ENCODE measurements around the gene TLE3.

TLE3 gene

GRCh38 chr15:70061696-70062270 is 35.9 kb downstream of the TLE3 start:
- TF ChIP-seq GLIS3 (CRISPR knock-in tag; IDR thresholded peaks at IDR 0.05) (no peak), SNAI2 (CRISPR knock-in tag; IDR thresholded peaks at IDR 0.05) (no peak), OSR1 (CRISPR knock-in tag; IDR thresholded peaks at IDR 0.05) (no peak), RARB (CRISPR knock-in tag; IDR thresholded peaks at IDR 0.05) (no peak)
- ATAC-seq = peak; percentile 64

GRCh38 chr15:70060993-70061305 is 36.8 kb downstream of the TLE3 start:
- no peak for ATAC-seq

DNA sequence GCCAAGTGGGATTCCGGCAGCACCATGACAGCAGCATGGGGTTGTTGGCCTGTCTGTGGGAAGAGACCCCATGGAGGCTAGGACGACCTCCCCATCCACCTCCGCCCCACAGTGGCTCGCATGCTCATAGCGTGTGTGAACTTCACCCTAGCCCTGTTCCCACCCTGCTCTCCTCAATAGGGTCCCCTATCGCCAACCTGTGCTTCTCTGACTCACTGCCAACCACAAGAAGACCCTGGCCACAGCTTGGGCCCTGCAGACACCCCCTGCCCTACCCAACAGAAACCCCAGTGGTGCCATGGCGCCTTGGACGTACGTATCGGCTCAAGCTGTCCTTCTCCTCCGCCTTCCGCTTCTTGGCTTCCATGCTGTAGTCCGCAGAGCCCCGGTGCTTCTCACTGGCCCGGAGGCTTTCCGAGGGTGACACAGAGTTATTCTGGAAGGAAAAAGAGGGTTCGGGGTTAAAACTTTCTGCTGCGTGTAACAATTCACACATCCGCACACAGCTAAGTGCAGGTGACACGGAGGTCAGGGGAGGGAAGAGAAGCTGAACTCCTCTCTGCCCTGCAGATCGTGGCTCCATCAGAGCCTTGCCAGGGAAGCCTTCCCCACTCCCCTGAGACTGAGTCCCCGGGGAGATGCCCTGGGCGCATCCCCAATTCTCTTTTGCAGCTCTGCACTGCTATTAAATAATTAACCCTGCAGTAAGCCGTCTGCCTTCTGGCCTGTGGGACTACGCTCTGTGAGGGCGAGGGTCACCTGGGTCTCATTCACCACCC is 37.3 kb downstream of the TLE3 start:
- no peak for ATAC-seq
- no peak for TF ChIP-seq CSRNP3 (CRISPR knock-in tag; IDR thresholded peaks at IDR 0.05)
- TF ChIP-seq SNAI2 (CRISPR knock-in tag; IDR thresholded peaks at IDR 0.05) = no peak
- no peak for TF ChIP-seq ESRRG (CRISPR knock-in tag; IDR thresholded peaks at IDR 0.05)
- TF ChIP-seq GLIS3 (CRISPR knock-in tag; IDR thresholded peaks at IDR 0.05) = no peak
- TF ChIP-seq ZFP3 (CRISPR knock-in tag; IDR thresholded peaks at IDR 0.05) = no peak
- no peak for TF ChIP-seq BACH2 (CRISPR knock-in tag; IDR thresholded peaks at IDR 0.05; ENCODE audit: borderline replicate concordance)
- TF ChIP-seq, protein P1, sequence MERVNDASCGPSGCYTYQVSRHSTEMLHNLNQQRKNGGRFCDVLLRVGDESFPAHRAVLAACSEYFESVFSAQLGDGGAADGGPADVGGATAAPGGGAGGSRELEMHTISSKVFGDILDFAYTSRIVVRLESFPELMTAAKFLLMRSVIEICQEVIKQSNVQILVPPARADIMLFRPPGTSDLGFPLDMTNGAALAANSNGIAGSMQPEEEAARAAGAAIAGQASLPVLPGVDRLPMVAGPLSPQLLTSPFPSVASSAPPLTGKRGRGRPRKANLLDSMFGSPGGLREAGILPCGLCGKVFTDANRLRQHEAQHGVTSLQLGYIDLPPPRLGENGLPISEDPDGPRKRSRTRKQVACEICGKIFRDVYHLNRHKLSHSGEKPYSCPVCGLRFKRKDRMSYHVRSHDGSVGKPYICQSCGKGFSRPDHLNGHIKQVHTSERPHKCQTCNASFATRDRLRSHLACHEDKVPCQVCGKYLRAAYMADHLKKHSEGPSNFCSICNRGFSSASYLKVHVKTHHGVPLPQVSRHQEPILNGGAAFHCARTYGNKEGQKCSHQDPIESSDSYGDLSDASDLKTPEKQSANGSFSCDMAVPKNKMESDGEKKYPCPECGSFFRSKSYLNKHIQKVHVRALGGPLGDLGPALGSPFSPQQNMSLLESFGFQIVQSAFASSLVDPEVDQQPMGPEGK (CRISPR knock-in tag; IDR thresholded peaks at IDR 0.05; ENCODE audit: borderline replicate concordance) = no peak
- no peak for TF ChIP-seq ZNF70 (CRISPR knock-in tag; IDR thresholded peaks at IDR 0.05)
- no peak for TF ChIP-seq PPARA (CRISPR knock-in tag; IDR thresholded peaks at IDR 0.05; ENCODE audit: borderline replicate concordance)

More at GRCh38 chr15:70060993-70061305, 36.8 kb downstream of the TLE3 start:
- TF ChIP-seq ZC3H10 (CRISPR knock-in tag; IDR thresholded peaks at IDR 0.05) = no peak
- TF ChIP-seq, protein P2, sequence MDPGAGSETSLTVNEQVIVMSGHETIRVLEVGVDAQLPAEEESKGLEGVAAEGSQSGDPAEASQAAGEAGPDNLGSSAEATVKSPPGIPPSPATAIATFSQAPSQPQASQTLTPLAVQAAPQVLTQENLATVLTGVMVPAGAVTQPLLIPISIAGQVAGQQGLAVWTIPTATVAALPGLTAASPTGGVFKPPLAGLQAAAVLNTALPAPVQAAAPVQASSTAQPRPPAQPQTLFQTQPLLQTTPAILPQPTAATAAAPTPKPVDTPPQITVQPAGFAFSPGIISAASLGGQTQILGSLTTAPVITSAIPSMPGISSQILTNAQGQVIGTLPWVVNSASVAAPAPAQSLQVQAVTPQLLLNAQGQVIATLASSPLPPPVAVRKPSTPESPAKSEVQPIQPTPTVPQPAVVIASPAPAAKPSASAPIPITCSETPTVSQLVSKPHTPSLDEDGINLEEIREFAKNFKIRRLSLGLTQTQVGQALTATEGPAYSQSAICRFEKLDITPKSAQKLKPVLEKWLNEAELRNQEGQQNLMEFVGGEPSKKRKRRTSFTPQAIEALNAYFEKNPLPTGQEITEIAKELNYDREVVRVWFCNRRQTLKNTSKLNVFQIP (CRISPR knock-in tag; IDR thresholded peaks at IDR 0.05; ENCODE audit: borderline replicate concordance, low read depth) = no peak
- no peak for TF ChIP-seq ISL1 (CRISPR knock-in tag; IDR thresholded peaks at IDR 0.05)
- no peak for TF ChIP-seq BACH2 (CRISPR knock-in tag; IDR thresholded peaks at IDR 0.05; ENCODE audit: borderline replicate concordance)
- TF ChIP-seq, protein P3, sequence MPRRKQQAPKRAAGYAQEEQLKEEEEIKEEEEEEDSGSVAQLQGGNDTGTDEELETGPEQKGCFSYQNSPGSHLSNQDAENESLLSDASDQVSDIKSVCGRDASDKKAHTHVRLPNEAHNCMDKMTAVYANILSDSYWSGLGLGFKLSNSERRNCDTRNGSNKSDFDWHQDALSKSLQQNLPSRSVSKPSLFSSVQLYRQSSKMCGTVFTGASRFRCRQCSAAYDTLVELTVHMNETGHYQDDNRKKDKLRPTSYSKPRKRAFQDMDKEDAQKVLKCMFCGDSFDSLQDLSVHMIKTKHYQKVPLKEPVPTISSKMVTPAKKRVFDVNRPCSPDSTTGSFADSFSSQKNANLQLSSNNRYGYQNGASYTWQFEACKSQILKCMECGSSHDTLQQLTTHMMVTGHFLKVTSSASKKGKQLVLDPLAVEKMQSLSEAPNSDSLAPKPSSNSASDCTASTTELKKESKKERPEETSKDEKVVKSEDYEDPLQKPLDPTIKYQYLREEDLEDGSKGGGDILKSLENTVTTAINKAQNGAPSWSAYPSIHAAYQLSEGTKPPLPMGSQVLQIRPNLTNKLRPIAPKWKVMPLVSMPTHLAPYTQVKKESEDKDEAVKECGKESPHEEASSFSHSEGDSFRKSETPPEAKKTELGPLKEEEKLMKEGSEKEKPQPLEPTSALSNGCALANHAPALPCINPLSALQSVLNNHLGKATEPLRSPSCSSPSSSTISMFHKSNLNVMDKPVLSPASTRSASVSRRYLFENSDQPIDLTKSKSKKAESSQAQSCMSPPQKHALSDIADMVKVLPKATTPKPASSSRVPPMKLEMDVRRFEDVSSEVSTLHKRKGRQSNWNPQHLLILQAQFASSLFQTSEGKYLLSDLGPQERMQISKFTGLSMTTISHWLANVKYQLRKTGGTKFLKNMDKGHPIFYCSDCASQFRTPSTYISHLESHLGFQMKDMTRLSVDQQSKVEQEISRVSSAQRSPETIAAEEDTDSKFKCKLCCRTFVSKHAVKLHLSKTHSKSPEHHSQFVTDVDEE (CRISPR knock-in tag; IDR thresholded peaks at IDR 0.05) = no peak
- TF ChIP-seq RARB (CRISPR knock-in tag; IDR thresholded peaks at IDR 0.05) = no peak
- no peak for TF ChIP-seq ESRRG (CRISPR knock-in tag; IDR thresholded peaks at IDR 0.05)
- no peak for TF ChIP-seq PPARA (CRISPR knock-in tag; IDR thresholded peaks at IDR 0.05; ENCODE audit: borderline replicate concordance)
- no peak for TF ChIP-seq GLIS3 (CRISPR knock-in tag; IDR thresholded peaks at IDR 0.05)
- TF ChIP-seq CSDC2 (CRISPR knock-in tag; IDR thresholded peaks at IDR 0.05) = no peak
- TF ChIP-seq CSRNP3 (CRISPR knock-in tag; IDR thresholded peaks at IDR 0.05) = no peak
- no peak for TF ChIP-seq SNAI2 (CRISPR knock-in tag; IDR thresholded peaks at IDR 0.05)
- TF ChIP-seq ZNF8 (CRISPR knock-in tag; IDR thresholded peaks at IDR 0.05) = no peak
- no peak for TF ChIP-seq OSR1 (CRISPR knock-in tag; IDR thresholded peaks at IDR 0.05)
- no peak for TF ChIP-seq ZFP3 (CRISPR knock-in tag; IDR thresholded peaks at IDR 0.05)
- no peak for TF ChIP-seq ARNTL (CRISPR knock-in tag; IDR thresholded peaks at IDR 0.05; ENCODE audit: borderline replicate concordance, low read depth)
- TF ChIP-seq ZNF565 (CRISPR knock-in tag; conservative IDR thresholded peaks at IDR 0.05; ENCODE audit: low read depth) = no peak
- TF ChIP-seq, protein P1 (CRISPR knock-in tag; IDR thresholded peaks at IDR 0.05; ENCODE audit: borderline replicate concordance) = no peak

Data from SK-N-SH treated with all-trans-retinoic acid at 6 μM for 48 hours (cell line).